Epithelial cell of esophagus (primary cell): ENCODE results near the gene SCYL2.
"Not testable (repeated sequence)": the region's sequence is repeated elsewhere in the genome, so short reads cannot be mapped to it uniquely, and the experiment has no call there.

Experiments used
- DNase-seq: peaks from one replicate; pipeline ENCODE4 v3.0.0; 2010; ENCODE audit warnings: low read depth
- H3K4me3 ChIP-seq: 2 replicates; pipeline ENCODE4 v1.5.1; 2011; ENCODE audit warnings: mild to moderate bottlenecking, low read length, control low read depth
- CTCF ChIP-seq: IDR thresholded peaks from 2 replicates; pipeline ENCODE4 v1.5.1; 2011; ENCODE audit warnings: low read depth, mild to moderate bottlenecking, low read length, control low read depth, inconsistent platforms; ENCODE audit not compliant: insufficient read depth; ENCODE audit errors: missing control alignments

Gene SCYL2

GRCh38 chr12:100302081-100302480, 35.1 kb downstream of the SCYL2 start:
- H3K4me3 ChIP-seq = no peak overlapping the region
- DNase-seq = no peak
- TF ChIP-seq CTCF = no peak

- DNase-seq = no peak
- H3K4me3 ChIP-seq = no peak overlapping the region
- no peak for TF ChIP-seq CTCF
Observed at GRCh38 chr12:100303831-100304230, 36.9 kb downstream of the SCYL2 start.

- H3K4me3 ChIP-seq, DNase-seq: not testable (repeated sequence)
Observed at GRCh38 chr12:100304334-100304733, 37.4 kb downstream of the SCYL2 start.

GRCh38 chr12:100308138-100308537, 41.2 kb downstream of the SCYL2 start:
- H3K4me3 ChIP-seq, DNase-seq: not testable (repeated sequence)

- H3K4me3 ChIP-seq = no peak overlapping the region
- DNase-seq = no peak
- no peak for TF ChIP-seq CTCF
Observed at GRCh38 chr12:100311317-100311716, 44.3 kb downstream of the SCYL2 start.

- DNase-seq = no peak
- TF ChIP-seq CTCF = no peak
- H3K4me3 ChIP-seq = no peak overlapping the region
Observed at GRCh38 chr12:100317371-100317770, 50.4 kb downstream of the SCYL2 start.

GRCh38 chr12:100324498-100324897, 57.5 kb downstream of the SCYL2 start:
- no peak overlapping the region for H3K4me3 ChIP-seq
- no peak for TF ChIP-seq CTCF
- DNase-seq = no peak

GRCh38 chr12:100326208-100326607, 59.2 kb downstream of the SCYL2 start:
- DNase-seq = no peak
- TF ChIP-seq CTCF = no peak
- H3K4me3 ChIP-seq = no peak overlapping the region
